ENCODE results near the gene SLC8A1. TPM values are rescaled to one million over a fixed set of nuclear protein-coding genes. Genes with fewer than 3 reads are reported as not detected.

The SLC8A1 gene
- total and polyA plus RNA-seq, 2 of the 13 experiments (the other 11 are each of a cell fraction or from before 2014, with no cell fraction given), result not detected

DNA sequence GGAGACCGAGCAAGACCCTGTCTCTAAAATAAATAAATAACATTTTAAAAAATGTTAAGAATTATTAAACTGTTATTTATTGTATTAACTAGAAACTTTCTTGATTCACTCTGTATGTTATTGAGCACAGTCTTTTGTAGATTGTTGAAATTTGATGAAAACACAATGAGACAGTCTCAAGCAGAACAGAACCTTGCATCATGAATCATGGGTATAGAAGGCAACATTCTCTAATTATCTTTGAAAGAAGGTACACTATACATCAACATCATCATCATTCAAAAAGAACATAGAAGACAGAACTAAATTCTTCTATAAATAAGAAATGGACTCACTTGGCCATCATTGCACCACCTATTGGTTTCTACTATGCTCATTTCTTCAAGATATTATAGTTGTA lies 67.7 kb downstream of the SLC8A1 start:
- Histone ChIP-seq H3K9ac (ENCODE audit: insufficient read depth, low read depth, low read length) (no peak overlapping the region), H2AFZ (ENCODE audit: low read length) (no peak overlapping the region), H3K4me1 (ENCODE audit: insufficient read depth, low read length) (no peaks in the 10 kb centered on the region), H3K79me2 (ENCODE audit: insufficient read depth, low read length) (no peaks in the 10 kb centered on the region), H3K36me3 (replicated peaks in 1 of 2; ENCODE audit: control insufficient read depth in 1 of 2, insufficient read depth in 2 of 2, low read length in 2 of 2) (no peaks in the 10 kb centered on the region), H3K4me2 (ENCODE audit: low read depth, low read length) (no peak overlapping the region), H3K27me3 (ENCODE audit: control insufficient read depth in 1 of 2, insufficient read depth in 2 of 2, low read length in 2 of 2) (no peaks in the 10 kb centered on the region; a peak in 1 of 5 replicates), H3K4me3 (replicated peaks in 1 of 3; ENCODE audit: insufficient read depth in 1 of 3, low read depth in 2 of 3, low read length in 3 of 3) (no peak overlapping the region), H4K20me1 (ENCODE audit: insufficient read depth, low read length) (no peaks in the 10 kb centered on the region), H3K9me3 (ENCODE audit: low read length) (peaks cover 10% of the 10 kb centered on the region; the same call in 1 of the 2 replicates), H3K27ac (ENCODE audit: extremely low read length, insufficient read depth, low read length) (no peak overlapping the region)
- 32% methylated on average over 1 of the region's 1 CpG for WGBS (ENCODE audit: low lambda C conversion rate)
- FAIRE-seq (no peak), ATAC-seq (no peak), DNase-seq (ENCODE audit: low spot score) (no peak)
- intact Hi-C loops (cut with micrococcal nuclease; ENCODE audit: unreplicated experiment) (no loop called here), in situ Hi-C loops (cut with HindIII; ENCODE audit: extremely low pct_ligation_motif_present, low pct_unique_long_range_greater_than_20kb) (no loop called here)
- ChIA-PET CTCF (ENCODE audit: low intra/inter-chr PET ratio, low total read pairs) (no interaction called here), POLR2A (no interaction called here)
- no TSS peak for BruUV-seq (replicated peaks)
- no peak for TF ChIP-seq ZNF543 (CRISPR knock-in tag; IDR thresholded peaks at IDR 0.05)
- TF ChIP-seq ZNF781 (CRISPR knock-in tag; IDR thresholded peaks at IDR 0.05; ENCODE audit: borderline replicate concordance, not compliant biosample characterization), result no peak
- TF ChIP-seq ZNF557 (CRISPR knock-in tag; IDR thresholded peaks at IDR 0.05), result no peak
- no peak for TF ChIP-seq FOSL2 (CRISPR knock-in tag; IDR thresholded peaks at IDR 0.05)

DNA sequence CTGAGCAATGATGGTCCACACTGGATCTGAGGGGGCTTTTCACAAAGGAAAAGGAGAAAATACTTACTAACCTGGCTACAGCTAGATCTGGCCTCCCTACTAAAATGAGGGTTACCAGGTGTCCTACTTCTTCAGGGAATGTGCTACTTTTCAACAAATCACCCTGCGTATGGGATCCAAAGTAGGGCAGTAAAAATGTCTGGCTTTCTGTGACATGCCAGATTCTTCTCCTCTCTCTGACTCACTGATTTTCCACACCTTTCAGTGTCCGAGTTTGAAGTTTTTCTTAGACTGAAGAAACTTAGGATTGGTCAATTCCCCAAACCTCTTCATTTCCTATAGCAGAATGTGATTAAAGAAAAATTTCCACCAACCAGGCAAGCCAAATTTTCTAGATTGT lies 71.2 kb downstream of the SLC8A1 start:
- Histone ChIP-seq H3K27me3 (ENCODE audit: control insufficient read depth in 1 of 2, insufficient read depth in 2 of 2, low read length in 2 of 2) (no peaks in the 10 kb centered on the region; a peak in 1 of 5 replicates), H3K9ac (ENCODE audit: insufficient read depth, low read depth, low read length) (no peak overlapping the region), H4K20me1 (ENCODE audit: insufficient read depth, low read length) (no peaks in the 10 kb centered on the region), H3K4me3 (replicated peaks in 1 of 3; ENCODE audit: insufficient read depth in 1 of 3, low read depth in 2 of 3, low read length in 3 of 3) (no peak overlapping the region), H2AFZ (ENCODE audit: low read length) (no peak overlapping the region), H3K27ac (ENCODE audit: extremely low read length, insufficient read depth, low read length) (no peak overlapping the region), H3K4me1 (ENCODE audit: insufficient read depth, low read length) (no peaks in the 10 kb centered on the region), H3K9me3 (ENCODE audit: low read length) (peaks cover 10% of the 10 kb centered on the region; the same call in 1 of the 2 replicates), H3K36me3 (replicated peaks in 1 of 2; ENCODE audit: control insufficient read depth in 1 of 2, insufficient read depth in 2 of 2, low read length in 2 of 2) (no peaks in the 10 kb centered on the region), H3K4me2 (ENCODE audit: low read depth, low read length) (no peak overlapping the region), H3K79me2 (ENCODE audit: insufficient read depth, low read length) (no peaks in the 10 kb centered on the region)
- intact Hi-C loops (cut with micrococcal nuclease; ENCODE audit: unreplicated experiment), result no loop called here
- FAIRE-seq, result no peak
- TF ChIP-seq ZBTB42 (CRISPR knock-in tag; IDR thresholded peaks at IDR 0.05) (no peak), DMAP1 (CRISPR knock-in tag; IDR thresholded peaks at IDR 0.05) (no peak), ZNF670 (CRISPR knock-in tag; IDR thresholded peaks at IDR 0.05; ENCODE audit: borderline replicate concordance) (no peak), ZNF124 (CRISPR knock-in tag; IDR thresholded peaks at IDR 0.05) (no peak), POLR2AphosphoS2 (IDR thresholded peaks at IDR 0.05; ENCODE audit: low read depth, low read length) (no peak), MBD4 (IDR thresholded peaks at IDR 0.05; ENCODE audit: borderline replicate concordance, low read length) (no peak)
- TF ChIP-seq, protein P1, sequence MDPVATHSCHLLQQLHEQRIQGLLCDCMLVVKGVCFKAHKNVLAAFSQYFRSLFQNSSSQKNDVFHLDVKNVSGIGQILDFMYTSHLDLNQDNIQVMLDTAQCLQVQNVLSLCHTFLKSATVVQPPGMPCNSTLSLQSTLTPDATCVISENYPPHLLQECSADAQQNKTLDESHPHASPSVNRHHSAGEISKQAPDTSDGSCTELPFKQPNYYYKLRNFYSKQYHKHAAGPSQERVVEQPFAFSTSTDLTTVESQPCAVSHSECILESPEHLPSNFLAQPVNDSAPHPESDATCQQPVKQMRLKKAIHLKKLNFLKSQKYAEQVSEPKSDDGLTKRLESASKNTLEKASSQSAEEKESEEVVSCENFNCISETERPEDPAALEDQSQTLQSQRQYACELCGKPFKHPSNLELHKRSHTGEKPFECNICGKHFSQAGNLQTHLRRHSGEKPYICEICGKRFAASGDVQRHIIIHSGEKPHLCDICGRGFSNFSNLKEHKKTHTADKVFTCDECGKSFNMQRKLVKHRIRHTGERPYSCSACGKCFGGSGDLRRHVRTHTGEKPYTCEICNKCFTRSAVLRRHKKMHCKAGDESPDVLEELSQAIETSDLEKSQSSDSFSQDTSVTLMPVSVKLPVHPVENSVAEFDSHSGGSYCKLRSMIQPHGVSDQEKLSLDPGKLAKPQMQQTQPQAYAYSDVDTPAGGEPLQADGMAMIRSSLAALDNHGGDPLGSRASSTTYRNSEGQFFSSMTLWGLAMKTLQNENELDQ (CRISPR knock-in tag; IDR thresholded peaks at IDR 0.05; ENCODE audit: borderline replicate concordance), result no peak
- TF ChIP-seq, protein P2, sequence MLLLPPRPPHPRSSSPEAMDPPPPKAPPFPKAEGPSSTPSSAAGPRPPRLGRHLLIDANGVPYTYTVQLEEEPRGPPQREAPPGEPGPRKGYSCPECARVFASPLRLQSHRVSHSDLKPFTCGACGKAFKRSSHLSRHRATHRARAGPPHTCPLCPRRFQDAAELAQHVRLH (CRISPR knock-in tag; IDR thresholded peaks at IDR 0.05; ENCODE audit: borderline replicate concordance, low read depth), result no peak
- no TSS peak for BruUV-seq (replicated peaks)
- in situ Hi-C loops (cut with HindIII; ENCODE audit: extremely low pct_ligation_motif_present, low pct_unique_long_range_greater_than_20kb), result no loop called here
- ChIA-PET CTCF (ENCODE audit: low intra/inter-chr PET ratio, low total read pairs) (no interaction called here), POLR2A (no interaction called here)
- ATAC-seq, result no peak
- 7% methylated on average over 2 of the region's 2 CpGs for WGBS (ENCODE audit: low lambda C conversion rate)
- DNase-seq (ENCODE audit: low spot score), result no peak
